Measurements from ENCODE around the gene MAN1A1.

The MAN1A1 gene

DNA sequence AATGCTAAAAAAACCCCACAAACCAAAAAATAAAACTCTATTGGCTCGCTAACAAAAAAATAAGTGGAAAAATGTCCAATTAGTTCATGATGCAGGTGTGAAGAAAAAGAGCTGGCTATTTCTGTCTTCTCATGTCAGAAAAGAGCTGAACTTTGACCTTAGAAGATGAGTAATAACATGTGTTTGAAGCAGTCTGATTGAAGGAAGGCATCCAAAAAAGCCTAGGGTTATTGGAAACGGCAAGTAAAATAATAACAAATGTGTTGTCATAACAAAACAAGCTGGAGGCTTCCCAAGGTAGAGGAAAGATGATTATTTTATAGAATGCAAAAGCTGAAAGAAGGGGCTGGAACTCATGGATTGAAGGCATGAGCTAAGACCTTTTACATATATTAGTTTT, 176.7 kb downstream of the MAN1A1 start:
- Histone ChIP-seq H3K4me2 (ENCODE audit: low read depth, low read length, poor library complexity, severe bottlenecking) (no peak overlapping the region), H3K4me3 (ENCODE audit: insufficient read depth, low read length, poor library complexity, severe bottlenecking) (no peak overlapping the region), H3K79me2 (ENCODE audit: insufficient read depth, low read length) (no peaks in the 10 kb centered on the region), H3K9me3 (ENCODE audit: insufficient read depth, low read length) (no peaks in the 10 kb centered on the region), H3K27me3 (ENCODE audit: low read length) (no peaks in the 10 kb centered on the region), H3K9me2 (replicated peaks; ENCODE audit: insufficient read depth, low read length) (no peaks in the 10 kb centered on the region), H3K36me3 (ENCODE audit: low read length) (no peaks in the 10 kb centered on the region), H4K20me1 (ENCODE audit: low read depth, low read length) (no peaks in the 10 kb centered on the region), H3F3A (ENCODE audit: insufficient read depth) (no peaks in the 10 kb centered on the region), H3K9ac (ENCODE audit: low read length) (no peak overlapping the region), H2AFZ (ENCODE audit: low read depth, low read length, severe bottlenecking) (no peak overlapping the region), H3K27ac (ENCODE audit: low read depth, low read length) (no peak overlapping the region)
- TF ChIP-seq, protein P1, sequence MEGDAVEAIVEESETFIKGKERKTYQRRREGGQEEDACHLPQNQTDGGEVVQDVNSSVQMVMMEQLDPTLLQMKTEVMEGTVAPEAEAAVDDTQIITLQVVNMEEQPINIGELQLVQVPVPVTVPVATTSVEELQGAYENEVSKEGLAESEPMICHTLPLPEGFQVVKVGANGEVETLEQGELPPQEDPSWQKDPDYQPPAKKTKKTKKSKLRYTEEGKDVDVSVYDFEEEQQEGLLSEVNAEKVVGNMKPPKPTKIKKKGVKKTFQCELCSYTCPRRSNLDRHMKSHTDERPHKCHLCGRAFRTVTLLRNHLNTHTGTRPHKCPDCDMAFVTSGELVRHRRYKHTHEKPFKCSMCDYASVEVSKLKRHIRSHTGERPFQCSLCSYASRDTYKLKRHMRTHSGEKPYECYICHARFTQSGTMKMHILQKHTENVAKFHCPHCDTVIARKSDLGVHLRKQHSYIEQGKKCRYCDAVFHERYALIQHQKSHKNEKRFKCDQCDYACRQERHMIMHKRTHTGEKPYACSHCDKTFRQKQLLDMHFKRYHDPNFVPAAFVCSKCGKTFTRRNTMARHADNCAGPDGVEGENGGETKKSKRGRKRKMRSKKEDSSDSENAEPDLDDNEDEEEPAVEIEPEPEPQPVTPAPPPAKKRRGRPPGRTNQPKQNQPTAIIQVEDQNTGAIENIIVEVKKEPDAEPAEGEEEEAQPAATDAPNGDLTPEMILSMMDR (IDR thresholded peaks at IDR 0.05; ENCODE audit: insufficient read depth, low read length, poor library complexity, severe bottlenecking), result no peak
- TF ChIP-seq EZH2phosphoT487 (conservative IDR thresholded peaks at IDR 0.05; ENCODE audit: low read length), result no peak

DNA sequence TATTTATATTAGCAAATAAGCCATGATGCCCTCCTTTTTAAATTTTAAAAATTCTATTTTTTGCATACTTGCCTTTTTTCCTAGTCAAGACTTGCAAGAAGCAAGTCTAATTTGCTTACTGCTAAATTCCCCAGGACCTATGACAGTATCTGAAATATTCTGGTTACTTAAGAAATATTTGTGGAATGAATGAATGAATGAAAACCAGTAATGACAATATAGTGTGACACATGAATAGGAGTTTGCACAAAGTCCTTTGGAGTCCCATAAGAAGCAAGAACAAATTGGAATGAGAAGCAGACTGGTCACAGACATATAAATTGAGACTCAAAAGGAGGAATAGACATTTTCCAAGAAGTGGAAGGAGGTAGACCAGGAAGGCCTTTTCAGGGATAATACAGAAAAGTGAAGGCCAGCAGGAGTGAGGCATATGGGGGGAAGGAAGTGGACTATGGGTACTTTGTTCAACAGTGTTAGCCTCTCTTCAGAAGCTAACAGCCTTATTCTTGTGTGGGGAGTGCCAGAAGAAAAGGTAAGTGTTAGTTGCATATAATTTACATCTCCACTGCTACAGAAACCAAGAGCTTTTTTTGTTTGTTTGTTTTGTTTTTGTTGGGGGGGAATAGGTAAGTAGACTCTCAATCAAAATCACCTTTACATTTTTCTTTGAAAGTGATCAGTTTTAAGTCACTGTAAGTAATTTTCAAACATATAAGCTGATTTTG, 177.5 kb downstream of the MAN1A1 start:
- no peaks in the 10 kb centered on the region for H3K9me3 ChIP-seq (ENCODE audit: insufficient read depth, low read length)
- H3K36me3 ChIP-seq (ENCODE audit: low read length), result no peaks in the 10 kb centered on the region
- no peak overlapping the region for H3K9ac ChIP-seq (ENCODE audit: low read length)
- H2AFZ ChIP-seq (ENCODE audit: low read depth, low read length, severe bottlenecking), result no peak overlapping the region
- H3F3A ChIP-seq (ENCODE audit: insufficient read depth), result no peaks in the 10 kb centered on the region
- no peak overlapping the region for H3K4me2 ChIP-seq (ENCODE audit: low read depth, low read length, poor library complexity, severe bottlenecking)
- H3K27me3 ChIP-seq (ENCODE audit: low read length), result no peaks in the 10 kb centered on the region
- TF ChIP-seq, protein P1 (IDR thresholded peaks at IDR 0.05; ENCODE audit: insufficient read depth, low read length, poor library complexity, severe bottlenecking), result no peak
- TF ChIP-seq EZH2phosphoT487 (conservative IDR thresholded peaks at IDR 0.05; ENCODE audit: low read length), result no peak
- H3K4me3 ChIP-seq (ENCODE audit: insufficient read depth, low read length, poor library complexity, severe bottlenecking), result no peak overlapping the region
- H4K20me1 ChIP-seq (ENCODE audit: low read depth, low read length), result no peaks in the 10 kb centered on the region
- no peak overlapping the region for H3K27ac ChIP-seq (ENCODE audit: low read depth, low read length)
- H3K79me2 ChIP-seq (ENCODE audit: insufficient read depth, low read length), result no peaks in the 10 kb centered on the region
- no peaks in the 10 kb centered on the region for H3K9me2 ChIP-seq (replicated peaks; ENCODE audit: insufficient read depth, low read length)

DNA sequence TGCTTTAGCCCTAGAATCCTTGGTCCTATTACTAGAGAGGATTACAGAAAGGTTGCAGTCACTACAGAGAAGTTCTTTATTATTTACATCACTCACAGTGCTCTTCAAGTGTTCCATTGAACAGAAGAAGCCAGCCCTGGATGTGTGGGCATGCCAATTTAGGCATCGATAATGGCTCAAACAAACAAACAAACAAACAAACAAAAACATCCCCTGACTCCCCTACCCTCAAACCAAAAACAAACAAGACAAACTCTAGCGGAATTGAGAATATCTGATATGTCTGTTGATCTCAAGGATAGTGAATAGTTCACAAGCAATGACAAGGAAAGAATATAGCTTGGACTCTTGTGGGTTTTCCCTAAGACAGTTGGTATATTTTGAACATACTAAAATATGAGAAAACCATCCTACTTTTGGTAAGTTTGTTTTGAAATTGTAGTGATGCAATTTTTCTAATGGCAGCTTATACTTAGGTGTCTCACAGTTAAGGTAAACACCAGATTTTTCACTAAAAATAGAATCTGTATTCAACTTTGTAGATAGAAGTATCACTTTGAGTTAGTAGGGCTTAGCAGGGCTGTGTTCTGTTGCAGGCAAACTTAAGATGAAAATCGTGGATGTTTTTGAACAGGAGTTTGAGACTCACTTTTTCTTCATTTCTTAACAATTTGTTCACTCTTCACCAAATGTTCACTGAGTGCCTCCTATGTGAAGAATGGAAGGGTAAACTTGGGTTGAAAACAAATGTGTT, 178.3 kb downstream of the MAN1A1 start:
- H3F3A ChIP-seq (ENCODE audit: insufficient read depth), result no peaks in the 10 kb centered on the region

More for the DNA sequence above, 178.3 kb downstream of the MAN1A1 start:
- no peaks in the 10 kb centered on the region for H3K79me2 ChIP-seq (ENCODE audit: insufficient read depth, low read length)
- no peak overlapping the region for H3K27ac ChIP-seq (ENCODE audit: low read depth, low read length)
- no peaks in the 10 kb centered on the region for H3K36me3 ChIP-seq (ENCODE audit: low read length)
- H3K27me3 ChIP-seq (ENCODE audit: low read length), result no peaks in the 10 kb centered on the region
- no peaks in the 10 kb centered on the region for H3K9me3 ChIP-seq (ENCODE audit: insufficient read depth, low read length)
- no peak overlapping the region for H3K9ac ChIP-seq (ENCODE audit: low read length)
- TF ChIP-seq, protein P1 (IDR thresholded peaks at IDR 0.05; ENCODE audit: insufficient read depth, low read length, poor library complexity, severe bottlenecking), result no peak
- TF ChIP-seq EZH2phosphoT487 (conservative IDR thresholded peaks at IDR 0.05; ENCODE audit: low read length), result no peak
- H3K4me2 ChIP-seq (ENCODE audit: low read depth, low read length, poor library complexity, severe bottlenecking), result no peak overlapping the region
- no peaks in the 10 kb centered on the region for H3K9me2 ChIP-seq (replicated peaks; ENCODE audit: insufficient read depth, low read length)
- no peak overlapping the region for H3K4me3 ChIP-seq (ENCODE audit: insufficient read depth, low read length, poor library complexity, severe bottlenecking)
- H4K20me1 ChIP-seq (ENCODE audit: low read depth, low read length), result no peaks in the 10 kb centered on the region
- no peak overlapping the region for H2AFZ ChIP-seq (ENCODE audit: low read depth, low read length, severe bottlenecking)

Measured in SU-DHL-6 (cell line).